GM21825 (cell line): ENCODE measurements around the gene IPO4.
"Not testable (repeated sequence)": the region's sequence is repeated elsewhere in the genome, so short reads cannot be mapped to it uniquely, and the experiment has no call there.

Experiments used
- ATAC-seq: cut with Tn5 transposase; IDR thresholded peaks from one replicate; pipeline ENCODE4 v1.9.1; 2021; ENCODE audit warnings: mild to moderate bottlenecking, moderate library complexity; ENCODE audit not compliant: unreplicated experiment

The IPO4 gene

GRCh38 chr14:24216345-24216699 lies 27.7 kb upstream of the IPO4 start:
- no peak for ATAC-seq

GRCh38 chr14:24215495-24216344 lies 27.1 kb upstream of the IPO4 start, which contains the start of gene MDP1:
TSS of gene MDP1 (minus strand) at chr14:24216066. CDS start at chr14:24215955, 111 bp downstream.
- ATAC-seq, result peak; percentile 72

- ATAC-seq, result no peak
These were observed 25.4 kb upstream of the IPO4 start for GRCh38 chr14:24213866-24214662.

- peak; percentile 71 for ATAC-seq
These were observed 24.6 kb upstream of the IPO4 start, which contains the start of gene CHMP4A for GRCh38 chr14:24212924-24213865. TSS of gene CHMP4A (minus strand) at chr14:24213488. CDS start at chr14:24213439, 49 bp downstream.

GRCh38 chr14:24211311-24211710 lies 22.7 kb upstream of the IPO4 start:
- ATAC-seq, result no peak

- ATAC-seq, result no peak
These were observed 19.0 kb upstream of the IPO4 start for GRCh38 chr14:24207625-24208024.

GRCh38 chr14:24207104-24207551 lies 18.5 kb upstream of the IPO4 start:
- ATAC-seq, result no peak

- no peak for ATAC-seq
These were observed 17.9 kb upstream of the IPO4 start for GRCh38 chr14:24206260-24207103.

GRCh38 chr14:24204163-24205146 lies 15.8 kb upstream of the IPO4 start:
- ATAC-seq, result no peak

GRCh38 chr14:24203249-24203886 lies 14.8 kb upstream of the IPO4 start:
- ATAC-seq, result not testable (repeated sequence)

- ATAC-seq, result not testable (repeated sequence)
These were observed 13.9 kb upstream of the IPO4 start for GRCh38 chr14:24202538-24202937.

GRCh38 chr14:24198814-24199524 lies 10.4 kb upstream of the IPO4 start:
- ATAC-seq, result no peak

GRCh38 chr14:24197056-24197450 lies 8.4 kb upstream of the IPO4 start:
- ATAC-seq, result no peak

- peak; percentile 23 for ATAC-seq
These were observed 7.7 kb upstream of the IPO4 start for GRCh38 chr14:24196071-24197055.

GRCh38 chr14:24195186-24196070 lies 6.8 kb upstream of the IPO4 start, which contains the start of gene TM9SF1:
TSS of gene TM9SF1 (minus strand) at chr14:24195441. CDS start at chr14:24195019, 422 bp downstream.
- ATAC-seq, result peak; percentile 74
